ENCODE data around the gene FRAS1.

DNA sequence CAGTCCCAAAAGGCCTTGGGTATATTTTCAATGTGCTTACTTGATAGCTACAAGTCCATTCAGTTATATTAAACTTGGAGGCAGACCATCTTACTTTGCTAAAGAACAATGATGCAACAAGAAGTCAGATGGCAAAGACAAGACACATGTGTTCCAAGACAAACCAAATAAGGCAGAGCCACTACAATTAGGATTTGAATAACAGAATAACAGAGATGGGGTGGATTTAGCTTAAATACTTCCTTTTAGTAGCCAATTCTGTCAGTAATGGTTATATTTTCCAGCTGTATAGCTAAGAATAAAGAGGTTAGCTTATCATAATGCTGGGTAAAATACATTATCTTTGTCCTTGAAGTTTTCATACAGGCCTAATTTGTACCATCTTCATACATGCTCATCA, 37.7 kb upstream of the FRAS1 start:
- TF ChIP-seq CTCF (IDR thresholded peaks at IDR 0.05) (no peak), EP300 (IDR thresholded peaks at IDR 0.05) (no peak), POLR2A (IDR thresholded peaks at IDR 0.05) (no peak)
